ENCODE results near the gene CLCN7.

The CLCN7 gene

GRCh38 chr16:1426734-1427471 is 47.9 kb downstream of the CLCN7 start:
- DNase-seq (ENCODE audit: insufficient read length, low spot score): no peak
- no peak for FAIRE-seq
- no peak for TF ChIP-seq POLR2A (IDR thresholded peaks at IDR 0.05; ENCODE audit: low read depth, low read length)

GRCh38 chr16:1425616-1426370 is 49.0 kb downstream of the CLCN7 start:
- FAIRE-seq (no peak), DNase-seq (ENCODE audit: insufficient read length, low spot score) (no peak)
- no peak for TF ChIP-seq POLR2A (IDR thresholded peaks at IDR 0.05; ENCODE audit: low read depth, low read length)

- no peak for TF ChIP-seq POLR2A (IDR thresholded peaks at IDR 0.05; ENCODE audit: low read depth, low read length)
- FAIRE-seq: no peak
- DNase-seq (ENCODE audit: insufficient read length, low spot score): no peak
These were observed 50.8 kb downstream of the CLCN7 start for GRCh38 chr16:1424028-1424427.

DNA sequence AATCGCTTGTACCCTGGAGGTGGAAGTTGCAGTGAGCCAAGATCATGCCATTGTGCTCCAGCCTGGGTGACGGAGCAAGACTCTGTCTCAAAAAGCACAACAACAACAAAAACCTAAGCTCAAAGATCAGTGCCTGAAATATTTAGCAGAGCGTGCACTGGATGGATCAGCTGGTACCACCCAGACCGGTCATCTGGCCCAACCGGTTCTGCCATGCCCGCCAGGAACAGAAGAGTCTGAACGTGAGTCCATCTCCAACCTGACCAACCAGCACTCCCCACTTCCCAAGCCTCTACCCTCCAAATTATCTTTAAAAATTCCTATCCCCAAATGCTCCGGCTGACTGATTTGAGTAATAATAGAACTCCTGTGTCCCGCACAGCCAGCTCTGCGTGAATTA is 52.8 kb downstream of the CLCN7 start:
- DNase-seq (ENCODE audit: insufficient read length, low spot score) (no peak), FAIRE-seq (no peak)
- no peak for TF ChIP-seq POLR2A (IDR thresholded peaks at IDR 0.05; ENCODE audit: low read depth, low read length)

GRCh38 chr16:1420111-1420539 is 54.7 kb downstream of the CLCN7 start:
- DNase-seq (ENCODE audit: insufficient read length, low spot score) (no peak), FAIRE-seq (no peak)
- TF ChIP-seq POLR2A (IDR thresholded peaks at IDR 0.05; ENCODE audit: low read depth, low read length): no peak

DNA sequence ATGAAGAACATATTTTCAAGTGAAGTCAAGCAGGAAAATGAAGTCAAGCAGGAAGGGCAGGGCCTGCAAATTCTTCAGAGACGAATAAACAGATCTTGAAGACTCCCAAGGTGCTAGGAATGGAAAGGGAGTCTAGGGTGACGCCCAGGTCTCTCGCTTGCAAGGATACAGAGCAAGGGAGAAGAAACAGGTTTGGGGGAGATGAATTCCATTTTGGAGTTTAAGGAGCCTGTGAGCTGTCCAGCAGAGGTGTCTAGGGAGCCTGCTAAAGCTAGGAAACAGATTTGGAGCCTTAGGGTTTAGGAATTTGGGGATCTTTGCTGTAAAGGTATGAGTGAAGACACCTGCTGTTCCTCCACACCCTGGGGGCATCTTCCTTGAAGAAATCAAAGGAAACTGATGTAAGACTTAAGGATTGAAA is 58.3 kb downstream of the CLCN7 start:
- TF ChIP-seq POLR2A (IDR thresholded peaks at IDR 0.05; ENCODE audit: low read depth, low read length): no peak
- peak; percentile 57 for DNase-seq (ENCODE audit: insufficient read length, low spot score)
- FAIRE-seq: no peak

GRCh38 chr16:1414532-1415260 is 60.1 kb downstream of the CLCN7 start, which contains the start of gene UNKL:
TSS of gene UNKL (minus strand) at chr16:1414704. CDS start at chr16:1414691, 13 bp downstream.
- DNase-seq (ENCODE audit: insufficient read length, low spot score) (peak; percentile 74), FAIRE-seq (no peak)
- no peak for TF ChIP-seq POLR2A (IDR thresholded peaks at IDR 0.05; ENCODE audit: low read depth, low read length)

DNA sequence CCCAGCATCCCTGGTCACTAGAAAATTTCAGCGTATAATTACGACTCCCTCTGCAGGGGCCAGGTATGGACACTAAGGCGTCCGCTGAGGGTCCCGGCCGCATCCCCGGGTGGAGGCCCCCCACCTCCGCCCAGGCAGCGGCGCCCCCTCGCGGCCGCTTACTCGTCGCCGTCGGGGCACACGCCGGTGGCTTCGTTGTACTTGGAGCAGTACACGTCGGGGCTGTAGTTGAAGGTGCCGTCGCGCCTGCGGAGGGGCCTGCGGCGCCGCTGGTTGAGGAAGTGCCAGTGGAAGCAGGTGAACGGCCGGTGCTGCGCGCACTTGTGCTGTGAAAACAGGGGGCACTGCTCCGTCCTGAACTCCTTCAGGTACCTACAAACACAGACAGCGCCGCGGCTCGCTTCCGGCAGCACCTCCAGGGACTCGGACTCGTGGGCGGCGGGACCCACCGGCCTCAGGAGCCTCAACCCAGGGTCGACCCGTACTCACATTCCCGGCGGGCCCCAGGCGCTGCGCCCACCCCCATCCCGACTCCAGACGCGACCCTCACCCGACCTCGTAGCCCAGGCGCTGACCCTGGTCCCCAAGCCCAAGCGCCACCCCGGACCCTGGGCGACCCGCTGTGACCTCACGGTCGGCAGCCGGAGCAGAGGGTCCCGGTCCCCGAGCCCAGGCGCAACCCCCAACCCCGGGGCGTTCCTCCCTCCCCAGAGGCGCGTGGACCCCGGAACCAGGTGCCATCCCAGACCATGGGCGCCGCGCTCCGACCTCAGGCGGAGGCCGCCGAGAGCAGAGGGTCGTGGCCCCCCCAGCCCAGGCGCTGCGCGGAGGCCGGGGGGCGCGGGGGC is 60.9 kb downstream of the CLCN7 start:
- no peak for FAIRE-seq
- no peak for DNase-seq (ENCODE audit: insufficient read length, low spot score)
- TF ChIP-seq POLR2A (IDR thresholded peaks at IDR 0.05; ENCODE audit: low read depth, low read length): no peak

GRCh38 chr16:1412847-1413246 is 62.0 kb downstream of the CLCN7 start:
- TF ChIP-seq POLR2A (IDR thresholded peaks at IDR 0.05; ENCODE audit: low read depth, low read length): no peak
- no peak for FAIRE-seq

GRCh38 chr16:1408171-1408837 is 66.5 kb downstream of the CLCN7 start:
- TF ChIP-seq POLR2A (IDR thresholded peaks at IDR 0.05; ENCODE audit: low read depth, low read length): peak; percentile 40
- no peak for FAIRE-seq
- DNase-seq (ENCODE audit: insufficient read length, low spot score): peak; percentile 93

More at GRCh38 chr16:1412847-1413246, 62.0 kb downstream of the CLCN7 start:
- DNase-seq (ENCODE audit: insufficient read length, low spot score): no peak

- FAIRE-seq (no peak), DNase-seq (ENCODE audit: insufficient read length, low spot score) (no peak)
- no peak for TF ChIP-seq POLR2A (IDR thresholded peaks at IDR 0.05; ENCODE audit: low read depth, low read length)
These were observed 67.1 kb downstream of the CLCN7 start for GRCh38 chr16:1407753-1408152.

DNA sequence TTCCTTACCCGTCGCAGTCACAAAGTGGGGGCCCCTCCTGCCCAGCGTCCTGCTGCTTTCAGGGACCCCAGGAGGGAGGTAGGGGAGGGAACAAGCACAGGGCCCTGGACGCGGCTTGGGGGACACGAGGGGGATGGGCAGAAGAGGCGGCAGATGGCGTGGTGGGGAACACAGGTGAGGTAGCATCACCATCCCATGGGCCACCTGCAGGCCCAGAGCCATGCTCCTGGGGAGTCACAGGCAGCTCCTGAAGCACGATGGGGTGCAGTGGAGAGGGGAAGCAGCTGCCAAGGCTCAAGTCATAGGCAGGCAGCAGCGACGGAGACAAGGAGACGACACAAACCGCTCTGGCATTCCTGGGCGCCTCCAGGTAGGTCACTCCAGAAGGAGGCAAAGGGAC is 71.1 kb downstream of the CLCN7 start:
- no peak for TF ChIP-seq POLR2A (IDR thresholded peaks at IDR 0.05; ENCODE audit: low read depth, low read length)
- FAIRE-seq (no peak), DNase-seq (ENCODE audit: insufficient read length, low spot score) (no peak)

DNA sequence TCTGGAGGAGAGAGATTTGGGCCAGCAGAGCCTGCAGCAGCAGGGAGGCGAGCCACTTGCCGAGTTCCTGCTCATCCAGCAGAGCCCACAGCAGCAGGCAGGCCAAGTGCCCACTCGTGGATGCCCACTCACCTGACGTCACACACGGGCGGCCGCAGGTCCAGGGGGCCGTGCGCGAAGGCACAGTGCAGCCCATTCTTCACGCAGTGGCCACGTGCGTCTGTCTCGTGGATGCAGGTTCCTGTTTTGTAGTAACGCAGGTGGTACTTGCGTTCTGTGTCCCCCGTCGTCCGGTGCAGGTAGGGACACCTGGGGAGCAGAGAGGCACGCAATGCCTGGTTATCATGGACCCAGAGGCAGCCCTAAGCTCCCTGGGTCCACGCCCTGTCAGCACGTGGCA is 71.8 kb downstream of the CLCN7 start:
- FAIRE-seq (no peak), DNase-seq (ENCODE audit: insufficient read length, low spot score) (no peak)

More for the DNA sequence above, 71.8 kb downstream of the CLCN7 start:
- TF ChIP-seq POLR2A (IDR thresholded peaks at IDR 0.05; ENCODE audit: low read depth, low read length): no peak

Data from H54 (cell line).